ENCODE results near the gene ACKR1.

Gene ACKR1, protein sequence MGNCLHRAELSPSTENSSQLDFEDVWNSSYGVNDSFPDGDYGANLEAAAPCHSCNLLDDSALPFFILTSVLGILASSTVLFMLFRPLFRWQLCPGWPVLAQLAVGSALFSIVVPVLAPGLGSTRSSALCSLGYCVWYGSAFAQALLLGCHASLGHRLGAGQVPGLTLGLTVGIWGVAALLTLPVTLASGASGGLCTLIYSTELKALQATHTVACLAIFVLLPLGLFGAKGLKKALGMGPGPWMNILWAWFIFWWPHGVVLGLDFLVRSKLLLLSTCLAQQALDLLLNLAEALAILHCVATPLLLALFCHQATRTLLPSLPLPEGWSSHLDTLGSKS

DNA sequence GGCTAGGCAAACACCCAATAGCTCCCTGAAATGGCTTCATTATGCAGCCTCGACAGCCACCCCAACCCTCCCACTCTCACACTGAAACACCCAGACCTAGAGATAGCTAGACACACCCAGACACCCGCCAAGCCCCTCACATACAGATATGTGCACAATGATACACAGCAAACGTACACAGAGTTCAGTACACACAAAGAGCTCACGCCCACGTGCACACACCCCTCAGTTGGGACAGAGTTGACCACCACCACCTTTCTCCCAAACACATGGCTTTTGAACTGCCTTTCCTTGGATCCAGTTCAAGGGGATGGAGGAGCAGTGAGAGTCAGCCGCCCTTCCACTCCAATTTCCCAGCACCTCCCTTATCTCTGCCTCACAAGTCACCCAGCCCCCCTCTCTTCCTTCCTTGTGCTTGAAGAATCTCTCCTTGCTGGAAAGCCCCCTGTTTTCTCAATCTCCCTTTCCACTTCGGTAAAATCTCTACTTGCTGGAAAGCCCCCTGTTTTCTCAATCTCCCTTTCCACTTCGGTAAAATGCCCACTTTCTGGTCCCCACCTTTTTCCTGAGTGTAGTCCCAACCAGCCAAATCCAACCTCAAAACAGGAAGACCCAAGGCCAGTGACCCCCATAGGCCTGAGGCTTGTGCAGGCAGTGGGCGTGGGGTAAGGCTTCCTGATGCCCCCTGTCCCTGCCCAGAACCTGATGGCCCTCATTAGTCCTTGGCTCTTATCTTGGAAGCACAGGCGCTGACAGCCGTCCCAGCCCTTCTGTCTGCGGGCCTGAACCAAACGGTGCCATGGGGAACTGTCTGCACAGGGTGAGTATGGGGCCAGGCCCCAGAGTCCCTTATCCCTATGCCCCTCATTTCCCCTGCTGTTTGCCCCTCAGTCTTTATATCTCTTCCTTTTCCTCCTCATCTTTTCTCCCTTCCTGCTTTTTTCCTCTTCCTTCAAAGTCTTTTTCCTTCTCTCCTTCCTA lies at the start of gene ACKR1:
ACKR1 (plus strand) TSS at position 715 of the 981 bp plus-strand sequence; CDS start at position 800, 85 bp downstream.
- in situ Hi-C loops (cut with HindIII; ENCODE audit: low pct_unique_long_range_greater_than_20kb, low sequenced_read_pairs) = no loop called here
- no peak for DNase-seq (ENCODE audit: low read depth in 1 of 2, low spot score in 1 of 2)

DNA sequence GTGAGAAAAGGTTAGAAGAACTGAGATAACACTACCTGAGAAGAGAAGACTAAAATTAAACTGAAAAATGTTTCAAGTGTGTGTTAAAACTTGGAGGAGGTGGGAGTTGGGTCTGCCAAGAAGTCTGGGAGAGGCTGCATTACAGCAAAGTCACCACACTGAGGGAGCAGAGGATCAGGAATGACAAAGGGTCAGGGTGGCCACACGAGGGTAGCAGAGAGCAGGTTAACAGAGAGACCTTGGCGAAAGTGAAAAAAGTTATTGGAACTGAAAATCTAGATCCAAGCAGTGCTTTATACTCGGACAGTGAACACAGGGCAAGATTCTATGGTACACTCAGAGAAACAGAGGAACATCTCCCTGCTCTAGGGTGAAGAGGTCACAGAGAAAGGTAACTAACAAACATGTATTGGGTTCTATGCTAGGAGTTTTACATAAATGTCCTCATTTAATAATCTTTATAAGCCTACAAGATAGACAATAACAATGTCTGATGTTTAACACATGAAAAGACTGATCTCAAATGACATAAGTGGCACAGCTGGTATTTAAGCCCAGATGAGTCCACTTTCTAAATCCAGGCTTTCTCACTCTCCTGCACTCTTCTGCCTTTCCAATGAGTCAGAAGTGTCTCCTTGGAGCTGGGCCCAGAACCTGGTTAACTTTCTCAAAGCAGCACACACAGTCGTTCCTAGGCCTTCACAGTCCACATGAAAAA lies 43.5 kb upstream of the ACKR1 start:
- peak; percentile 61 to 85 for DNase-seq (ENCODE audit: low read depth in 1 of 2, low spot score in 1 of 2)
- in situ Hi-C loops (cut with HindIII; ENCODE audit: low pct_unique_long_range_greater_than_20kb, low sequenced_read_pairs) = no loop called here

More for the DNA sequence above, at the start of gene ACKR1:
- no peak for TF ChIP-seq JUND (IDR thresholded peaks at IDR 0.05; ENCODE audit: low read depth)

DNA sequence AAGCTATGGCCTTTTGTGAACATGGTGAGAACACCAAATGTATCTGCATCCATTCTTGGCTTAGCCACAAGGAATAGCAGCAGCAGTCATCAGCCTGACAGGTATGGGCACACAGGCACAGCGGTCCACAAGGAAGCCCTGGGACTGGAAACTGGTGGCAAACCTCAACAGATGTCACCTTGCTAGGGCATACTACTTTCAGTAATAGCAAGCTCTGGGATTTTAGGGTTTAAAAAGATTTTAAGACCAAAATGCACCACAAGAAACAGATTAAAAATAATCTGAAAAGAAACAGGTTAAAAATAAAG lies 43.0 kb upstream of the ACKR1 start:
- in situ Hi-C loops (cut with HindIII; ENCODE audit: low pct_unique_long_range_greater_than_20kb, low sequenced_read_pairs) = no loop called here
- TF ChIP-seq JUND (IDR thresholded peaks at IDR 0.05; ENCODE audit: low read depth) = no peak
- DNase-seq (ENCODE audit: low read depth in 1 of 2, low spot score in 1 of 2) = no peak

More for the DNA sequence above, 43.5 kb upstream of the ACKR1 start:
- no peak for TF ChIP-seq JUND (IDR thresholded peaks at IDR 0.05; ENCODE audit: low read depth)

DNA sequence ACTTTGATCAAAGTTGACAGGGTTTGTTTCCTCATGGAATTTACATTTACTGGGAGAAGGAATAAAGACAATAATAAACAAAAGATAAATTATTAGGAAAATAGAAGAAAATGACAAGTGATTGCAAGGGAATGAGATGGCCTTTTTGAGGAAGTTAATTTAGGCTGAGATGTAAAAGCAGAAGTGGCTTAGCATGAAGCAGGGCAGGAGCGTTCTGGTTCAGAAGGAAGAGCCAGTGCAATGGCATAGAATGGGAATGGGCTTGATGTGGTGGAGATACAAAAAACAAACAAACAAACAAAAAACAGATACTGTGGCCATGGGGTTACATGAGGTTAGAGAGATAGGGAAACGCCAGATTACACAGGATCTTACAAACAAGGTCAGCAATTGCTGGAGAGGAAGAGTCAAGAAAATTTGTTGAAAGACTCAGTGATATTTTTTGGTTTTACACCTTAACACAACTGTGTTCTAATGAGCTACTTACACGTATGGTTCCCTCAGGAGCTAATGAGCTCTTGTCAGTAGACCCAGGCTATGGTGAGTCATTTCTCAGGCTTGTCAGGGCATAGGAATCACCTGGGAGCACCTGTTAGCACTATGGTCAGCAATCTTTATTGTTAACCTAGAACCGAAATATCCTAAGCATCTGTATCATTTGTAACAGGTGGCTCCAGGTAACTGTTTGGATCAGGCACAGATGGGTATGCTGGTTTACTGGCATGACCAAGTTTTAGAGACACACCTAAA lies 42.0 kb upstream of the ACKR1 start:
- no peak for TF ChIP-seq JUND (IDR thresholded peaks at IDR 0.05; ENCODE audit: low read depth)
- in situ Hi-C loops (cut with HindIII; ENCODE audit: low pct_unique_long_range_greater_than_20kb, low sequenced_read_pairs) = no loop called here
- no peak for DNase-seq (ENCODE audit: low read depth in 1 of 2, low spot score in 1 of 2)

DNA sequence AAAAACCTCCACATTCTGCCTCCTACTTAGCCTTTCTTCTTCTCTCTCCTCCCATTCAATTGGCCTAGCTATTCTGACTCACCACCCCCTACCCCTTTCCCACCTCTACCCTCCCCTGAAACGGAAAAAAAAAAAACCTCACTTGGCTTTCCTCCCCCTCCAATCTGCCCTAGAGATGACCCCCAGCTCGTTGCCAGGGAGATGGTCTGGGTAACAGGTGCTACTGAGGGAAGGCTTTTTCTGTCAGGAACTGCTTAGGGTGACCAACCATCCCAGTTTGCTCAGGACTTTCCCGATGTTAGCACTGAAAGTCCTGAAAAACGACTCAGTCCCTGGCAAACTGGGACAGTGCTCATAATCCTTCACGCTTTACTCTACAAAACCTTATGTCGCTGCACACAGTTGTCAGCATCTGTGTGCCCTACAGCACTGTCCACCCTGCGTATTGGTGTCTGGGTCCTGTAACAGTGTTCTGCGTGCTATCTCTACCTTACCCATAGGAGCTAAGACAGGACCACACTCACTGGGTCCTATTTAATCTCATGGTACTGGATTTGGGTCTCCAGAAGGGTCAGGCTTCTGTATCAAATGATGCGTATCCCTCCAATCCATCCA lies 41.0 kb upstream of the ACKR1 start:
- no peak for DNase-seq (ENCODE audit: low read depth in 1 of 2, low spot score in 1 of 2)
- no peak for TF ChIP-seq JUND (IDR thresholded peaks at IDR 0.05; ENCODE audit: low read depth)
- in situ Hi-C loops (cut with HindIII; ENCODE audit: low pct_unique_long_range_greater_than_20kb, low sequenced_read_pairs) = no loop called here

DNA sequence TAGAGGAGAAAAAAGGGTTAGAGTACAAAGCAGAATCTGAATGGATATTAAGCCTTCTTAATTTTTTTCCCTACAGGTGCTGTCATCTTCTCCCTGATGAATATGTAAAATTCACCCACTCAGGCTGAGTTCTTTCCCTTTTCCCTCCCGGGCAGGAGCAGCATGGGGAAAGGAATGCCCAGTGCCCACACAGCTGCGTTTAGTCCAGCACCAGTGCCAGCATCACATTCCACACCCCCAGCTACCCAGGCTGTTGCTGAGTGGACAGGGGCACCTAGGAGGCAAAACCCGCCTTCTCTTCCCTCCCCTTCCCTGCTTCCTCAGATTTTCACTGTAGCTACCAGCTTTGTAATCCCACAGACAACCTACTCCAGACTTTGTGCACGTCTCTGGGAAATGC lies 36.6 kb upstream of the ACKR1 start:
- in situ Hi-C loops (cut with HindIII; ENCODE audit: low pct_unique_long_range_greater_than_20kb, low sequenced_read_pairs) = no loop called here
- no peak for DNase-seq (ENCODE audit: low read depth in 1 of 2, low spot score in 1 of 2)
- no peak for TF ChIP-seq JUND (IDR thresholded peaks at IDR 0.05; ENCODE audit: low read depth)

DNA sequence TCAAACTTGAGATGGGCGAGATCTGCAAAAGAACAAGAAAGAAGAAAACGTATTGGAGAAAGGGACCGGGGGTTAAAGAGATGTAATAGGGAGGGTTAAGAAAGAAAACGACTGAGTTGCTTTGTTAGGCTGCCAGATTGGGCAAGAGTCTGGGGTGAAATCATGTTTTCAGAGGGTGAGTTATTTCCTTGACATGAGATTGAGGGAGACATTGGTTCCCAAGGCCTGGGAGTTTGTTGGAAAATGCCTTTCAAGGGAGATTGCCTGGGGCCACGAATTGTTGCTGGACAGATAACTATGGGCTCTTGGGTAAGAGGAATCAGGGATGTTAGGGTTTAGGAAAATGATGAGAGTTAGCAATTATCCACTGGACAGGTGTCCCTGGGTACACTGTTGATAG lies 34.0 kb upstream of the ACKR1 start:
- no peak for DNase-seq (ENCODE audit: low read depth in 1 of 2, low spot score in 1 of 2)
- no peak for TF ChIP-seq JUND (IDR thresholded peaks at IDR 0.05; ENCODE audit: low read depth)
- in situ Hi-C loops (cut with HindIII; ENCODE audit: low pct_unique_long_range_greater_than_20kb, low sequenced_read_pairs) = no loop called here

DNA sequence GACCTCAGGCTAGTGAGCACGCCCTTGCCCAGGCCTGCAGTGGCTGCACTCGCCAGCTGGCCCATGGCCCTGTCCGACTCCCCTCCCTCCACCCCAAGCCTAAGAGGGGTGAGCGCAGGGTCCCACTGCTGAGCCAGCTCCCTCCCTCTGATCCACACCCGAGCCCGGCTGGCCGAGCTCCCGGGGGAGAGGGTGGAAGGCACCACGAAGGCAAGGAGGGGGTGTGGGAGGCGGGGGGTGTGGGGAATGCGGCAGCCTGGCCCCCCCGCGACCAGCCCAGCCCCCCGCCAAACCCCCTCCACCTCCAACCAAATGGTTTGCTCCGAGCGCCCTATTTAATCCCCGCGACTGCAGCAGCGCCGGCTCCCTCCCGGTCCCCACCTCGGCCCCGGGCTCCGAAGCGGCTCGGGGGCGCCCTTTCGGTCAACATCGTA lies 33.4 kb upstream of the ACKR1 start, which contains the start of gene CADM3:
CADM3 (plus strand) TSS at position 362 of the 434 bp plus-strand sequence. CDS start 151 bp downstream, outside the sequence.
- in situ Hi-C loops (cut with HindIII; ENCODE audit: low pct_unique_long_range_greater_than_20kb, low sequenced_read_pairs) = no loop called here

DNA sequence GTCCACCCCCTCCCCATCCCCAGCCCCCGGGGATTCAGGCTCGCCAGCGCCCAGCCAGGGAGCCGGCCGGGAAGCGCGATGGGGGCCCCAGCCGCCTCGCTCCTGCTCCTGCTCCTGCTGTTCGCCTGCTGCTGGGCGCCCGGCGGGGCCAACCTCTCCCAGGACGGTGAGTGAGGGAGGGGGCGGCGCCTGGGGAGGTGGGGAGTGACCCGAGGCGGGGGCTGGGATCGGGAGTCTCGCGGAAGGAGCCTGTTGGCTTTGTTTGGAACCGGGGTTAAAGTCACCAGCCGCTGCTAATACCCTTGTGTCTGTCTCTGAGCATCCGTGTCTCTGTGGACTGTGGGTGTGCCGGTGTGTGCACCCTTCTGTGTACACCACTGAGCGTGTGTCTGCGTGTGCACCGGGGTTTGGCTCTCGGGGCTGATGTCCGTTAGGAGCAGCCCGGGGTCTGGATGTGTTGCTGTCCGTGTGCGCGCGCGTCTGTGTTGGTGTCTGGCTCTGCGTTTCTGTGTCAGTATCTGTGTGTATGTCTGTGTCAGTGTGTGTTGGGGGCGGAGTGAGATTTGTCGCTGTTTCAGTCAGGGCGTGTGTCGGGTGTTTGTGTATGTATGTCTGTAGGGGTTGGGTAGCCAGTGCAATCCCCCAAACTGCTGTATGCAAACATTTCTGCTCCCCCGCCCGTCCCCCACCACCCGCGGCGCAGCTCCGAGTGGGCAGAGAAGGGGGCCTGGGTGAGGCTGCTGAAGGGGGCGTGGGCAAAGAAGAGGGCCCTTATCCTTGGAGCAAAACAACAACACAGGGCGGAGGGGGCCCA lies 32.8 kb upstream of the ACKR1 start:
- no peak for DNase-seq (ENCODE audit: low read depth in 1 of 2, low spot score in 1 of 2)
- in situ Hi-C loops (cut with HindIII; ENCODE audit: low pct_unique_long_range_greater_than_20kb, low sequenced_read_pairs) = no loop called here

More for the DNA sequence above, 33.4 kb upstream of the ACKR1 start, which contains the start of gene CADM3:
- no peak for DNase-seq (ENCODE audit: low read depth in 1 of 2, low spot score in 1 of 2)
- no peak for TF ChIP-seq JUND (IDR thresholded peaks at IDR 0.05; ENCODE audit: low read depth)

DNA sequence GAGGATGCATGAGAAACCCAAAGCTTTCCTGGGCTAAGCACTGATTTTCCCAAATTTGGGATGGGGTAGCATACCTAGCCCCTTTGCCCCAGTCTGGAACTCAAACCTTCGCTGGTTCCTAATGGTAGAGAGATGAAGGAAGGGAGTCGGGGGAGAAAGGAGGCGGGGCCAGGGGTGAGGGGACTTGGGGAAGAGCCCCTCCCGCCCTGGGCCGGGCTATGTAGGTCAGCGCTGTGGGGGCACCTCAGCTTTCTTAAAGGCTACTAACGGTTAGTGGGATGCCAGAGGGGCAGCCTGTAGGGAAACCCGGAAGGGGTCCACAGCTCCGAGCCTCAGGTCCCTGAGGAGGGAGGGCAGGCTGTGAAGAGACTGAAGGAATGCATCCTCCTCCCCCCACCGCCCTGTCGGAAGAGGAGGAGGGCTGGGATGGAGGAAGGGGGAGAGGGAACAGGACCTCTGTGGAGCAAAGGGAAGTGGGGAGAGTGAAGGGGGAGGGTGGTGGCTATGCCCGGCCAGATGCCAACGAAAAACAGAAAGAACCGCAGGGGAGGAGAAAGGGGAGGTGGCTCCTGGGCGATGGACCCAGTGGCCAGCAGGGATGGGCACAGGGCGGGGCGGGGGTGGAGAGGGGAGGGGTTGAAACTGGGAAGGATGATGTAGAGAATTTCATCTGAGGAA lies 31.9 kb upstream of the ACKR1 start:
- TF ChIP-seq JUND (IDR thresholded peaks at IDR 0.05; ENCODE audit: low read depth) = no peak
- no peak for DNase-seq (ENCODE audit: low read depth in 1 of 2, low spot score in 1 of 2)
- in situ Hi-C loops (cut with HindIII; ENCODE audit: low pct_unique_long_range_greater_than_20kb, low sequenced_read_pairs) = no loop called here

More for the DNA sequence above, 32.8 kb upstream of the ACKR1 start:
- no peak for TF ChIP-seq JUND (IDR thresholded peaks at IDR 0.05; ENCODE audit: low read depth)
